AG08396 (cell line): ENCODE measurements around the gene MYO9B.
"Not testable (repeated sequence)": the region's sequence is repeated elsewhere in the genome, so short reads cannot be mapped to it uniquely, and the experiment has no call there.

ENCODE experiments used
- DNase-seq: peaks from one replicate; pipeline ENCODE4 v3.0.0; 2012; ENCODE audit warnings: low spot score, mixed read lengths

Gene MYO9B

GRCh38 chr19:17090583-17090982, 15.0 kb downstream of the MYO9B start:
- no peak for DNase-seq

- DNase-seq = no peak
Observed at GRCh38 chr19:17091758-17092333, 16.3 kb downstream of the MYO9B start.

- no peak for DNase-seq
Observed at GRCh38 chr19:17092696-17093095, 17.1 kb downstream of the MYO9B start.

GRCh38 chr19:17094694-17095093, 19.1 kb downstream of the MYO9B start:
- DNase-seq = not testable (repeated sequence)

- no peak for DNase-seq
Observed at GRCh38 chr19:17095141-17095919, 19.8 kb downstream of the MYO9B start.

GRCh38 chr19:17097593-17098126, 22.1 kb downstream of the MYO9B start:
- peak; percentile 53 for DNase-seq

GRCh38 chr19:17098326-17098725, 22.7 kb downstream of the MYO9B start:
- no peak for DNase-seq

- no peak for DNase-seq
Observed at GRCh38 chr19:17101686-17102628, 26.4 kb downstream of the MYO9B start.

GRCh38 chr19:17103177-17103576, 27.6 kb downstream of the MYO9B start:
- DNase-seq = no peak

- no peak for DNase-seq
Observed at GRCh38 chr19:17104679-17105078, 29.1 kb downstream of the MYO9B start.

- DNase-seq = no peak
Observed at GRCh38 chr19:17105556-17105955, 30.0 kb downstream of the MYO9B start.

- DNase-seq = not testable (repeated sequence)
Observed at GRCh38 chr19:17106964-17107363, 31.4 kb downstream of the MYO9B start.

- DNase-seq = peak; percentile 96
Observed at GRCh38 chr19:17107546-17108452, 32.2 kb downstream of the MYO9B start.

GRCh38 chr19:17108453-17108784, 32.8 kb downstream of the MYO9B start:
- no peak for DNase-seq

- no peak for DNase-seq
Observed at GRCh38 chr19:17109300-17109699, 33.7 kb downstream of the MYO9B start.

- DNase-seq = no peak
Observed at GRCh38 chr19:17109962-17110598, 34.5 kb downstream of the MYO9B start.

- no peak for DNase-seq
Observed at GRCh38 chr19:17110599-17110966, 35.0 kb downstream of the MYO9B start.

- no peak for DNase-seq
Observed at GRCh38 chr19:17111766-17112165, 36.2 kb downstream of the MYO9B start.

- DNase-seq = no peak
Observed at GRCh38 chr19:17112271-17112670, 36.7 kb downstream of the MYO9B start.

- DNase-seq = no peak
Observed at GRCh38 chr19:17112700-17113099, 37.1 kb downstream of the MYO9B start.
